SK-N-SH (cell line): Measurements from ENCODE around the gene ASCC3. TPM values are rescaled to one million over a fixed set of nuclear protein-coding genes. Genes with fewer than 3 reads are reported as not detected.

ENCODE experiments used
- CTCF ChIA-PET: fragments of 300-600, 350-600 bp; formaldehyde crosslinking; extraction: SDS; loops from one replicate; lab custom pipeline; 2021; lab: Yijun Ruan, JAX
- POLR2A ChIA-PET: fragments of 350-600 bp; sonication (Branson Sonifier 250); formaldehyde crosslinking; extraction: SDS; loops from one replicate; lab custom pipeline; 2020; ENCODE audit warnings: antibody characterized with exemption, inconsistent platforms; lab: Yijun Ruan, JAX
- DNase-seq: peaks from one replicate; pipeline ENCODE4 v3.0.0; 2012
- H2AFZ ChIP-seq: fragments of 200-600 bp; sonication (generic); 2 replicates; pipeline ENCODE4 v1.8.1; 2016; ENCODE audit warnings: antibody characterized with exemption, mild to moderate bottlenecking, low read depth
- H3F3A ChIP-seq: fragments of 200-600 bp; sonication (generic); replicated peaks from 2 replicates; pipeline ENCODE3; 2016; ENCODE audit warnings: antibody characterized with exemption, mild to moderate bottlenecking; ENCODE audit not compliant: insufficient read depth
- H3K27ac ChIP-seq, 2 experiments: fragments of 200-500 bp in 1 of 2; fragments of 200-600 bp in 1 of 2; sonication (Bioruptor generic) in 1 of 2; sonication (generic), shearing (Covaris generic) in 1 of 2; 2 replicates each; pipeline versions ENCODE4 v1.5.1 to v1.6.1; 2014 to 2016; ENCODE audit warnings: low read depth in 2 of 2, inconsistent platforms in 1 of 2, low read length in 1 of 2, mild to moderate bottlenecking in 1 of 2, mixed read lengths in 1 of 2
- H3K27me3 ChIP-seq: fragments of 200-600 bp; sonication (generic), shearing (Covaris generic); 2 replicates; pipeline ENCODE4 v1.6.1; 2016; ENCODE audit warnings: mixed run types; ENCODE audit not compliant: insufficient read depth
- H3K36me3 ChIP-seq, 2 experiments: fragments of 200-500 bp in 1 of 2; fragments of 200-600 bp in 1 of 2; sonication (Bioruptor generic) in 1 of 2; sonication (generic) in 1 of 2; replicated peaks in 1 of 2; 2 replicates each; pipeline versions ENCODE3 to v1.5.1; 2014 to 2016; ENCODE audit warnings: low read length in 1 of 2, mild to moderate bottlenecking in 1 of 2; ENCODE audit not compliant: insufficient read depth in 2 of 2, control insufficient read depth in 1 of 2
- H3K4me1 ChIP-seq, 2 experiments: fragments of 200-500 bp in 1 of 2; fragments of 200-600 bp in 1 of 2; sonication (Bioruptor generic) in 1 of 2; sonication (generic), shearing (Covaris generic) in 1 of 2; 2 replicates each; pipeline versions ENCODE4 v1.5.1 to v1.6.1; 2014 to 2016; ENCODE audit warnings: low read depth in 1 of 2, low read length in 1 of 2, mixed run types in 1 of 2; ENCODE audit not compliant: insufficient read depth in 2 of 2, control insufficient read depth in 1 of 2
- H3K4me2 ChIP-seq: fragments of 200-600 bp; sonication (generic), shearing (Covaris generic); 2 replicates; pipeline ENCODE4 v1.6.1; 2017; ENCODE audit warnings: mixed run types
- H3K4me3 ChIP-seq, 2 experiments: fragments of 200-500 bp in 1 of 2; fragments of 200-600 bp in 1 of 2; sonication (Bioruptor generic) in 1 of 2; sonication (generic), shearing (Covaris generic) in 1 of 2; 2 replicates each; pipeline versions ENCODE4 v1.5.1 to v1.8.1; 2014 to 2016; ENCODE audit warnings: low read depth in 2 of 2, inconsistent platforms in 1 of 2, low read length in 1 of 2, mild to moderate bottlenecking in 1 of 2, mixed read lengths in 1 of 2, moderate library complexity in 1 of 2
- H3K79me2 ChIP-seq: fragments of 200-600 bp; sonication (generic); 2 replicates; pipeline ENCODE4 v1.8.1; 2017; ENCODE audit warnings: mild to moderate bottlenecking; ENCODE audit not compliant: insufficient read depth
- H3K9ac ChIP-seq: fragments of 200-600 bp; sonication (generic); 2 replicates; pipeline ENCODE4 v1.6.1; 2017; ENCODE audit warnings: mixed run types
- H3K9me2 ChIP-seq: fragments of 200-600 bp; sonication (generic); 2 replicates; pipeline ENCODE4 v1.6.1; 2017; ENCODE audit warnings: mixed run types
- H3K9me3 ChIP-seq: fragments of 200-600 bp; sonication (generic); 2 replicates; pipeline ENCODE4 v1.6.1; 2017; ENCODE audit warnings: mixed run types, mild to moderate bottlenecking, moderate library complexity
- H4K20me1 ChIP-seq: fragments of 200-600 bp; sonication (generic); 2 replicates; pipeline ENCODE4 v1.6.1; 2017; ENCODE audit warnings: mild to moderate bottlenecking, mixed run types; ENCODE audit not compliant: insufficient read depth
- ELF1 ChIP-seq: IDR thresholded peaks from 2 replicates; pipeline ENCODE4 v1.4.0; 2012
- FOSL2 ChIP-seq: IDR thresholded peaks from 2 replicates; pipeline ENCODE4 v1.4.0; 2012; ENCODE audit warnings: low read depth, mild to moderate bottlenecking, moderate library complexity, borderline replicate concordance
- FOXM1 ChIP-seq: IDR thresholded peaks from 2 replicates; pipeline ENCODE4 v1.4.0; 2012; ENCODE audit warnings: low read depth, mild to moderate bottlenecking
- MEF2A ChIP-seq: IDR thresholded peaks from 2 replicates; pipeline ENCODE4 v1.4.0; 2012; ENCODE audit warnings: low read depth, borderline replicate concordance
- NRF1 ChIP-seq: IDR thresholded peaks from 2 replicates; pipeline ENCODE4 v1.6.1; 2012; ENCODE audit warnings: low read depth, mild to moderate bottlenecking, low read length
- RCOR1 ChIP-seq: fragments of 150-350 bp; IDR thresholded peaks from 2 replicates; pipeline ENCODE4 v1.6.1; 2017; ENCODE audit warnings: antibody characterized with exemption, low read length
- RXRA ChIP-seq: IDR thresholded peaks from 2 replicates; pipeline ENCODE4 v1.4.0; 2012; ENCODE audit warnings: low read depth, mild to moderate bottlenecking, borderline replicate concordance
- SIN3A ChIP-seq: IDR thresholded peaks from 2 replicates; pipeline ENCODE4 v1.6.1; 2012; ENCODE audit warnings: low read depth, mild to moderate bottlenecking, low read length, moderate library complexity, borderline replicate concordance
- SMC3 ChIP-seq: IDR thresholded peaks from 2 replicates; pipeline ENCODE4 v1.6.1; 2012; ENCODE audit warnings: low read depth, low read length, improper control_type of control experiment
- TEAD4 ChIP-seq: IDR thresholded peaks from 2 replicates; pipeline ENCODE4 v1.4.0; 2012; ENCODE audit warnings: mild to moderate bottlenecking, borderline replicate concordance; ENCODE audit not compliant: insufficient read depth
- YY1 ChIP-seq: IDR thresholded peaks from 2 replicates; pipeline ENCODE4 v1.4.0; 2012; ENCODE audit warnings: low read depth, mild to moderate bottlenecking
- WGBS: methylation state at CpG from one replicate; pipeline ENCODE4 v1.1.6; 2017; ENCODE audit warnings: low lambda C conversion rate; 5-methylcytosine and 5-hydroxymethylcytosine counted together
- polyA plus RNA-seq, 3 experiments: library from polyadenylated mRNA; depleted of rRNA; stranded (reverse); fragments of >200 nt; gene quantifications; 2 replicates each; pipeline ENCODE4 v1.2.3, GENCODE V29; 2012
- TF ChIP-seq, protein P1 (sequence below): IDR thresholded peaks from 2 replicates; pipeline ENCODE4 v1.4.0; 2012; ENCODE audit warnings: low read depth
- TF ChIP-seq, protein P2 (sequence below): IDR thresholded peaks from 2 replicates; pipeline ENCODE4 v1.4.0; 2012; ENCODE audit warnings: low read depth, borderline replicate concordance
- TF ChIP-seq, protein P3 (sequence below): fragments of 150-350 bp; IDR thresholded peaks from 2 replicates; pipeline ENCODE4 v1.6.1; 2016; ENCODE audit warnings: mild to moderate bottlenecking, low read depth, low read length
- TF ChIP-seq, protein P4 (sequence below): IDR thresholded peaks from 2 replicates; pipeline ENCODE4 v1.6.1; 2012; ENCODE audit warnings: mild to moderate bottlenecking, low read depth, low read length, moderate library complexity
- TF ChIP-seq, protein P5 (sequence below): IDR thresholded peaks from 2 replicates; pipeline ENCODE4 v1.4.0; 2012; ENCODE audit warnings: low read depth, borderline replicate concordance
- TF ChIP-seq, protein P6 (sequence below): fragments of 150-350 bp; IDR thresholded peaks from 2 replicates; pipeline ENCODE4 v1.6.1; 2017; ENCODE audit warnings: antibody characterized with exemption, low read length, low read depth, borderline replicate concordance
- TF ChIP-seq, protein P7 (sequence below): IDR thresholded peaks from 2 replicates; pipeline ENCODE4; 2012

ASCC3 gene
- polyA plus RNA-seq, 1 of the 3 experiments (the other 2 are of a cell fraction), result 17.9 TPM

DNA sequence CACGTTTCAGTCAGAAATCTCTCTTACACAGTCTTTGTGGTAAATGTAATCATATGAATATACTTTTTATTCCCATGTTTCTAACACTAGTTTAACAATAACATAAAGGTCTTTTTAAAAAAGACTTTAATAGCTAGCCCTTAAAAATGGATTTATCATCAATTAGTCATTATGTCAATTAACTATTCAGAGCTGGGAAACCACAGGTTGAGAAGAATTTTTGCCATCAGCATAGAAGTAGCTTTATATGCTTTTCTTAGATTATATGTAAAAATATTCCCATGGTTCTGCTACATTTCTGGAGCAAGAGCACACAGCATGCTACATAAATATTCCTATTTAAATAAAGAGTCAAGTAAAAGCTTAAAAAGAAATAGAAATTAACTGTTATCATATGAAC is 35.5 kb downstream of the ASCC3 start:
- H3K4me2 ChIP-seq, result no peak overlapping the region

More for the DNA sequence above, 35.5 kb downstream of the ASCC3 start:
- Histone ChIP-seq H4K20me1 (peaks cover 18% of the 10 kb centered on the region; the same call in 1 of the 2 replicates), H3K27ac (no peak overlapping the region), H3K79me2 (peaks cover 59% of the 10 kb centered on the region; the same call in 1 of the 2 replicates), H3K4me3 (no peak overlapping the region), H3K9ac (no peak overlapping the region), H3K9me3 (no peaks in the 10 kb centered on the region), H3K36me3 (peaks cover 13 to 27% of the 10 kb centered on the region in 2 experiments), H3F3A (no peaks in the 10 kb centered on the region), H2AFZ (no peak overlapping the region), H3K4me1 (peaks cover 2 to 10% of the 10 kb centered on the region in 2 experiments; a peak in 3 of 4 replicates), H3K9me2 (no peaks in the 10 kb centered on the region), H3K27me3 (no peaks in the 10 kb centered on the region)
- DNase-seq, result no peak
- ChIA-PET POLR2A (no interaction called here), CTCF (interaction anchor here (1.6 kb wide), 1 partner anchor 11 kb away, joined by 3 read pairs; no protein-coding TSS in a partner anchor)
- TF ChIP-seq NRF1 (no peak), TEAD4 (no peak), ELF1 (no peak), FOXM1 (no peak), RCOR1 (no peak), RXRA (no peak), FOSL2 (no peak), MEF2A (no peak), SIN3A (no peak), YY1 (no peak), SMC3 (no peak)
- TF ChIP-seq, protein P1, sequence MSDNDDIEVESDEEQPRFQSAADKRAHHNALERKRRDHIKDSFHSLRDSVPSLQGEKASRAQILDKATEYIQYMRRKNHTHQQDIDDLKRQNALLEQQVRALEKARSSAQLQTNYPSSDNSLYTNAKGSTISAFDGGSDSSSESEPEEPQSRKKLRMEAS, result no peak
- TF ChIP-seq, protein P2, sequence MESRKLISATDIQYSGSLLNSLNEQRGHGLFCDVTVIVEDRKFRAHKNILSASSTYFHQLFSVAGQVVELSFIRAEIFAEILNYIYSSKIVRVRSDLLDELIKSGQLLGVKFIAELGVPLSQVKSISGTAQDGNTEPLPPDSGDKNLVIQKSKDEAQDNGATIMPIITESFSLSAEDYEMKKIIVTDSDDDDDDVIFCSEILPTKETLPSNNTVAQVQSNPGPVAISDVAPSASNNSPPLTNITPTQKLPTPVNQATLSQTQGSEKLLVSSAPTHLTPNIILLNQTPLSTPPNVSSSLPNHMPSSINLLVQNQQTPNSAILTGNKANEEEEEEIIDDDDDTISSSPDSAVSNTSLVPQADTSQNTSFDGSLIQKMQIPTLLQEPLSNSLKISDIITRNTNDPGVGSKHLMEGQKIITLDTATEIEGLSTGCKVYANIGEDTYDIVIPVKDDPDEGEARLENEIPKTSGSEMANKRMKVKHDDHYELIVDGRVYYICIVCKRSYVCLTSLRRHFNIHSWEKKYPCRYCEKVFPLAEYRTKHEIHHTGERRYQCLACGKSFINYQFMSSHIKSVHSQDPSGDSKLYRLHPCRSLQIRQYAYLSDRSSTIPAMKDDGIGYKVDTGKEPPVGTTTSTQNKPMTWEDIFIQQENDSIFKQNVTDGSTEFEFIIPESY, result no peak
- TF ChIP-seq, protein P3, sequence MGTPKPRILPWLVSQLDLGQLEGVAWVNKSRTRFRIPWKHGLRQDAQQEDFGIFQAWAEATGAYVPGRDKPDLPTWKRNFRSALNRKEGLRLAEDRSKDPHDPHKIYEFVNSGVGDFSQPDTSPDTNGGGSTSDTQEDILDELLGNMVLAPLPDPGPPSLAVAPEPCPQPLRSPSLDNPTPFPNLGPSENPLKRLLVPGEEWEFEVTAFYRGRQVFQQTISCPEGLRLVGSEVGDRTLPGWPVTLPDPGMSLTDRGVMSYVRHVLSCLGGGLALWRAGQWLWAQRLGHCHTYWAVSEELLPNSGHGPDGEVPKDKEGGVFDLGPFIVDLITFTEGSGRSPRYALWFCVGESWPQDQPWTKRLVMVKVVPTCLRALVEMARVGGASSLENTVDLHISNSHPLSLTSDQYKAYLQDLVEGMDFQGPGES, result no peak
- TF ChIP-seq, protein P4, sequence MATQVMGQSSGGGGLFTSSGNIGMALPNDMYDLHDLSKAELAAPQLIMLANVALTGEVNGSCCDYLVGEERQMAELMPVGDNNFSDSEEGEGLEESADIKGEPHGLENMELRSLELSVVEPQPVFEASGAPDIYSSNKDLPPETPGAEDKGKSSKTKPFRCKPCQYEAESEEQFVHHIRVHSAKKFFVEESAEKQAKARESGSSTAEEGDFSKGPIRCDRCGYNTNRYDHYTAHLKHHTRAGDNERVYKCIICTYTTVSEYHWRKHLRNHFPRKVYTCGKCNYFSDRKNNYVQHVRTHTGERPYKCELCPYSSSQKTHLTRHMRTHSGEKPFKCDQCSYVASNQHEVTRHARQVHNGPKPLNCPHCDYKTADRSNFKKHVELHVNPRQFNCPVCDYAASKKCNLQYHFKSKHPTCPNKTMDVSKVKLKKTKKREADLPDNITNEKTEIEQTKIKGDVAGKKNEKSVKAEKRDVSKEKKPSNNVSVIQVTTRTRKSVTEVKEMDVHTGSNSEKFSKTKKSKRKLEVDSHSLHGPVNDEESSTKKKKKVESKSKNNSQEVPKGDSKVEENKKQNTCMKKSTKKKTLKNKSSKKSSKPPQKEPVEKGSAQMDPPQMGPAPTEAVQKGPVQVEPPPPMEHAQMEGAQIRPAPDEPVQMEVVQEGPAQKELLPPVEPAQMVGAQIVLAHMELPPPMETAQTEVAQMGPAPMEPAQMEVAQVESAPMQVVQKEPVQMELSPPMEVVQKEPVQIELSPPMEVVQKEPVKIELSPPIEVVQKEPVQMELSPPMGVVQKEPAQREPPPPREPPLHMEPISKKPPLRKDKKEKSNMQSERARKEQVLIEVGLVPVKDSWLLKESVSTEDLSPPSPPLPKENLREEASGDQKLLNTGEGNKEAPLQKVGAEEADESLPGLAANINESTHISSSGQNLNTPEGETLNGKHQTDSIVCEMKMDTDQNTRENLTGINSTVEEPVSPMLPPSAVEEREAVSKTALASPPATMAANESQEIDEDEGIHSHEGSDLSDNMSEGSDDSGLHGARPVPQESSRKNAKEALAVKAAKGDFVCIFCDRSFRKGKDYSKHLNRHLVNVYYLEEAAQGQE, result no peak
- TF ChIP-seq, protein P5, sequence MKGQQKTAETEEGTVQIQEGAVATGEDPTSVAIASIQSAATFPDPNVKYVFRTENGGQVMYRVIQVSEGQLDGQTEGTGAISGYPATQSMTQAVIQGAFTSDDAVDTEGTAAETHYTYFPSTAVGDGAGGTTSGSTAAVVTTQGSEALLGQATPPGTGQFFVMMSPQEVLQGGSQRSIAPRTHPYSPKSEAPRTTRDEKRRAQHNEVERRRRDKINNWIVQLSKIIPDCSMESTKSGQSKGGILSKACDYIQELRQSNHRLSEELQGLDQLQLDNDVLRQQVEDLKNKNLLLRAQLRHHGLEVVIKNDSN, result no peak
- TF ChIP-seq, protein P6, sequence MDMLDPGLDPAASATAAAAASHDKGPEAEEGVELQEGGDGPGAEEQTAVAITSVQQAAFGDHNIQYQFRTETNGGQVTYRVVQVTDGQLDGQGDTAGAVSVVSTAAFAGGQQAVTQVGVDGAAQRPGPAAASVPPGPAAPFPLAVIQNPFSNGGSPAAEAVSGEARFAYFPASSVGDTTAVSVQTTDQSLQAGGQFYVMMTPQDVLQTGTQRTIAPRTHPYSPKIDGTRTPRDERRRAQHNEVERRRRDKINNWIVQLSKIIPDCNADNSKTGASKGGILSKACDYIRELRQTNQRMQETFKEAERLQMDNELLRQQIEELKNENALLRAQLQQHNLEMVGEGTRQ, result no peak
- TF ChIP-seq, protein P7, sequence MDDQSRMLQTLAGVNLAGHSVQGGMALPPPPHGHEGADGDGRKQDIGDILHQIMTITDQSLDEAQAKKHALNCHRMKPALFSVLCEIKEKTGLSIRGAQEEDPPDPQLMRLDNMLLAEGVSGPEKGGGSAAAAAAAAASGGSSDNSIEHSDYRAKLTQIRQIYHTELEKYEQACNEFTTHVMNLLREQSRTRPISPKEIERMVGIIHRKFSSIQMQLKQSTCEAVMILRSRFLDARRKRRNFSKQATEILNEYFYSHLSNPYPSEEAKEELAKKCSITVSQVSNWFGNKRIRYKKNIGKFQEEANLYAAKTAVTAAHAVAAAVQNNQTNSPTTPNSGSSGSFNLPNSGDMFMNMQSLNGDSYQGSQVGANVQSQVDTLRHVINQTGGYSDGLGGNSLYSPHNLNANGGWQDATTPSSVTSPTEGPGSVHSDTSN, result no peak
- WGBS, result 77% methylated on average over 1 of the region's 1 CpG
